Stimulated activated CD8-positive, alpha-beta memory T cell treated with anti-CD3 and anti-CD28 coated beads, Interleukin-4, amount 100 ng/mL, for 1 hour (primary cell): ENCODE data around the gene RGL4.

ENCODE experiments used
- DNase-seq, 2 donors: peaks; one replicate each; pipeline ENCODE4 v3.0.0-alpha.2; 2020; ENCODE audit warnings: low read depth in 2 of 2, low spot score in 1 of 2

Gene RGL4

GRCh38 chr22:23678133-23678532 lies 12.7 kb upstream of the RGL4 start:
- DNase-seq, result no peak

- DNase-seq, result no peak
Observed at GRCh38 chr22:23681026-23681809, 9.6 kb upstream of the RGL4 start.

GRCh38 chr22:23682077-23682476 lies 8.7 kb upstream of the RGL4 start:
- DNase-seq, result no peak

- DNase-seq, result no peak
Observed at GRCh38 chr22:23682827-23683355, 7.9 kb upstream of the RGL4 start.

GRCh38 chr22:23683545-23683944 lies 7.3 kb upstream of the RGL4 start:
- DNase-seq, result no peak

- DNase-seq, result no peak
Observed at GRCh38 chr22:23684026-23684425, 6.8 kb upstream of the RGL4 start.

- no peak for DNase-seq
Observed at GRCh38 chr22:23684561-23685031, 6.2 kb upstream of the RGL4 start.

GRCh38 chr22:23685205-23685784 lies 5.5 kb upstream of the RGL4 start:
- no peak for DNase-seq

- DNase-seq, result no peak
Observed at GRCh38 chr22:23686416-23687024, 4.3 kb upstream of the RGL4 start.

GRCh38 chr22:23688121-23688520 lies 2.7 kb upstream of the RGL4 start:
- no peak for DNase-seq

- no peak for DNase-seq
Observed at GRCh38 chr22:23688571-23688970, 2.2 kb upstream of the RGL4 start.

GRCh38 chr22:23689414-23689813 lies 1.4 kb upstream of the RGL4 start:
- DNase-seq, result no peak

GRCh38 chr22:23691748-23692423 lies 1.1 kb downstream of the RGL4 start:
- no peak for DNase-seq

GRCh38 chr22:23692598-23693291 lies 1.9 kb downstream of the RGL4 start:
- DNase-seq, result no peak

GRCh38 chr22:23693979-23694680 lies 3.3 kb downstream of the RGL4 start:
- DNase-seq, result no peak

- DNase-seq, result no peak
Observed at GRCh38 chr22:23695141-23695540, 4.3 kb downstream of the RGL4 start.

GRCh38 chr22:23695571-23696325 lies 4.9 kb downstream of the RGL4 start:
- DNase-seq, result no peak

- peak; percentile 39 to 63 for DNase-seq
Observed at GRCh38 chr22:23696326-23696851, 5.6 kb downstream of the RGL4 start.
